NCI-H146 treated with DMSO at 0.1 percent for 48 hours (cell line): ENCODE measurements around the gene NPFFR1.

Experiments
- DNase-seq: peaks from one replicate; lab custom pipeline; 2025; ENCODE audit not compliant: unreplicated experiment; lab: John Stamatoyannopoulos, UW

Gene NPFFR1

DNA sequence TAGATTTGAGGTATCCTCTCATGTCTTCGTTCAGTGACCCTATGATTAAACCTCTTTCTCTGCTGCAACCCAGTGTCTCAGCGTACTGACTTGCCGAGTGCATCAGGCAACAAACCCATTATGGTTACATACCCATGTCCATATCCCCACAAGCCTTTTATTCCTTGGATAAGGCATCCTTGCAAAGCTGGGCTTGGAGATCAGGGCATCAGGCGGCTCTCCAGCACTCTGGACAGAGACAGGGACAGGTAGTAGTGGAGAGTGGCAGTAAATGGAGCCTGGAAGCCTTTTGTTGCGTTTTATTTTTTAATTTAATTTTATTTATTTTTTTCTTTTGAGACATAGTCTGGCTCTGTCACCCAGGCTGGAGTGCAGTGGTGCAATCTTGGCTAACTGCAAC, 32.0 kb upstream of the NPFFR1 start:
- no peak for DNase-seq

DNA sequence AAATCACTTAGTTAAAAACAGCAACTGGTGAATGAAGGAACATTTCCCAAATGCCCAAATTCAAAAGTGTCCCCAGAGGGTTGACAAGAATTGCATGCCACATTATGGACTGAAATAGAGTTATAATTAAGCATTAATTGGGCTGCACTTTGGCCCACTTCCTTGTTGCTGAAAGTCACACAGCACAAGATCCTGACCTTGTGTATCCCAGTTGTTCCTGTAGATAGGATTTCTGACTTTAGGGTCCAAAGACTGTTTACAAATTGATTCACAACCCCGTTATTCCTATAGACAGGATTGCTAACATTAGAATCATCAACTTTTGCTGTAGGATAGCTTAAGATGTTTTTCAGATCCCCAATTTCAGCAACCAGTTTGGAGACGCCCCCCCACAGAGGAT, 31.5 kb upstream of the NPFFR1 start:
- DNase-seq: no peak

DNA sequence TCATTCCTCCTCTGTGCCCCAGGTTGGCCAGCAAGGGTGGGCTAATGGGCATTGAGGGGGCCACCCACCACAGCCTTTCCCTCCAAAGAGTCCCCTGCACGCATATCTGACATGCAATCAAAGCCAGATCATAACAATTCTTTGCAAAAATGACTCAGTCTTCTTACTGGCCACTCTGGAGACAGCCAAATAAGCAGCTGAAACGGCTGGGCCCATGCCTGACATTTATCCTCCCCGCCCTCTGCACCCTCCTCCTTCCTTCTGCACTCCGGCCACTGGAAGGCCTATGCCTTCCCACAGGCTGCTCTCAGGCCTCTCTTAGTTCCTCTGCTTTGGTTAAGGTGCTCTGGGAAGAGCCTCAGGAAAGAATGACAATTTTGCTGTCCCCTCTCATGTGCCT, 29.2 kb upstream of the NPFFR1 start:
- DNase-seq: no peak

DNA sequence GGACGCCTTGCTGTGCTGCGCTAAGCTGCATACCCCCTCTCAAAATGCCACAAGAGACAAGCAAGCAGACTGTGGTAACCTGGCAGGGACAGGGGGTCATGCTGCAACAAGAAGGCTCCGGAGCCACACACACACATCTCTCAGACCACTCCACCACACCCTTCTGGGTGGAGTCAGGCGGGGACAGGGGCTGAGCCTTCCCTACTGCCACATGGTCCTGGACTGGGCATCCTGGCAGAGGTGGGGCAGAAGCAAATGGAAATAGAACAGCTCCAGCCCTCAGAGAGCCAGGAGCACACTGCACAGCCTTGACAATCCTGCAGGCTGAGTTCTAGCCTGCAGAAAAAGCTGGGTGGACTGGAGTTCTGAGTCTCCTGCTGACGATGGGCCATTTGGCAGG, 28.4 kb upstream of the NPFFR1 start:
- no peak for DNase-seq

DNA sequence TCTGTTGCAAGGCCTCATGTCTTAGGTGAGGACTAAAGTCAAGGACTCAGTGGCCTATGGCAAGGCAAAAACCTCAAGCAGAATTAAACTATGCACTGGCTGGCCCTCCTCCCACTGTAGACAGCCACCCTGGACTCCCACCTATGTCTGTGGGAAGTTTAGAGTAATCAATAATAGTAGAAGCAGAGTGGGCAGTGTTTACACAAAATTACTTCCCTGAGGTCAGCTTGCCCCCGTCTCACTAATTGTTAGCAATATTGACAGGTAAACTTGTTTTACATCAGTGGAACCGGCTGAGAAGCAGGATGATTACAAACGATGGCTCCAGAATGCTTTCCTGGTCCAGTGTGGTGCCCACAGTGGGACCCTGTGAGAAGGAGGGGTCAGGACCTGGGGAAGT, 27.9 kb upstream of the NPFFR1 start:
- DNase-seq: no peak

DNA sequence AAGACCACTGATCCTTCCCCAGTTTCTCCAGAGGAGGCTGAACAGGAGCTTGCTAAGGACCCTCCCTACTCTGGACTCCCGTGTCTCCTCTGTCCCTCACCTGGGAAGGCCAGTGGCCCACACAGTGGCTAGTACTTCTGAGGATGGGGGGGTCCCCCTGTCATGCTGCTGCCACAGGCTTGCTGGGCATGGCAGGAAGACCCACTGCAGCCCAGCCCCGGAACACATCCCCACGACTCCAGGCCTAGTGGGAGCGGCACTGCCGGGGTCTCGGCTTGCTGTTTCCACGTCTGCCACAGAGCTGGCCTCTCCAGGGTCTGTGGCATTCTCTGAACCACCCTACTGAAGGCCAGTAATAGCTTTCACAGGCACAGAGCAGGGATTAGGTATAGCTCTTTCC, 25.9 kb upstream of the NPFFR1 start:
- no peak for DNase-seq

DNA sequence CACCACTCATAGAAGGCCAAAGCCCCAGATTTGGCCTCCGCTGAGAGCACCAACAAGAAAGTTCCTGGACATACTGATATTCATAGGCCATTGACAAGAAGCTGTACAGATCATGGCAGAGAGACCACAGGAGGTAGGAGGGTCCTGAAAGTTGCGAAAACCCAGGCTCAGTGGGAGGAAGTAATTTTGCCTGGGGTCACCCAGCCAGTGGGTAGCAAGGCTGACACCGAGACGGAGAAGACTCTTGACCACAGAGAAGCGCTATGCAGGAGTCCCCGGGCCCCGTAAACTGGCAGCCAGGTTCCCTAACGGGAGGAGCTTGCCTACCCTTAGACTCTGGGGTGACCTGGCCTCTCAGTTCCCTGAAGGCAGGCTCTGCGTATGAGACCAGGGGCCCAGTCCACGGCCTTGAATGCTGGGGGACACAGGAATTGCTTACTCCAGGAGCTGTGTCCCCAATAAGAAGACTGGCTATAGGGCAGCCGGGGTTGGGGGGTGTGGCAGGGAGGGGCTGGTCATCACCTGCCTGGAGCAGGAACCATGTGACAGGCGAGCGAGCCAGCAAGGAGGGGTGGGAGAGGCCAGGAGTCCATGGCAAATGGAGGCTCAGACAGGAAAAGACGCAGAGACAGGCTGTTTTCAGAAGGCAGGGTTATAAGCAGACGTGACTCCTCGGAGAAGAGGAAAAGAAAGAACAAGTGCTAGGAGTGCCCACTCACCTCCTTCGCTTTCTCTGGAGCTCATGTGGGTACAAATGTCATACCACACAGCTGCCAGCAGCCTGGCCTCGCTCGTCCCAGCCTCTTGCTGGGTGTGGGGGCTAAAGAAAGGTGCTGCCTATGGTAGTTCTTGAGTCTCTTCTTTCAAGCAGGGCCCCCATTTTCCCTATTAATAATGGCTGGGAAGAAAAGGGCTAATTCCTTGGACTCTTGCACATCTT, 24.6 kb upstream of the NPFFR1 start:
- DNase-seq: no peak

DNA sequence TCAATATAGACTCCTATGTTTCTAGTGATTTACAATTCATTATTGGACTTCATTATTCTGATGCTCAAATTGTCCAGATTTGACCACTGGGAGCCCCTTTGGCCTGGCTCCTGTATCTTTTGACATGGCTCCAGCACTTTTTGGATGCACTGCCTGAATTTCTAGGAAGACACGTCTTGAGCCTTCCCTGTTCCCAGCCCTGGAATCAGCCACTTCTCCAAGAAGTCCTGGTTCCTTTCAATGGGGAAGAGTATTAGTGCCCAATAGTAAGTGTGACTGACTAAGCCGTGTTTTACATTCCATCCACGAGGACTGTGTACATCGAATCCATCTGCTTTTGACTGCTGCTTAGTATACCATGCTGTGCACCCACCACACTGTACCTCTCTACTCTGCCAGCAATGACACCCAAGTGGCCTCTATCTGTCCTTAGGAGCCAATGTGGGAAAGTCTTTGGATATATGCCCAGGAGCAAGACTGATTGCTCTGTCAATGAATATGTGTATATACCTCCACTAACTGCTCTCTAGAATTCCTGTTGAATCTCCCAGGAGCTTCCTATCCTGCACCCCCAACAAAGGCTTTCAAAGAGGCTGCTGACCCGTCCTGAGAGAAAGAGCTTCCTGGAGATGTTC, 23.2 kb upstream of the NPFFR1 start:
- DNase-seq: no peak

DNA sequence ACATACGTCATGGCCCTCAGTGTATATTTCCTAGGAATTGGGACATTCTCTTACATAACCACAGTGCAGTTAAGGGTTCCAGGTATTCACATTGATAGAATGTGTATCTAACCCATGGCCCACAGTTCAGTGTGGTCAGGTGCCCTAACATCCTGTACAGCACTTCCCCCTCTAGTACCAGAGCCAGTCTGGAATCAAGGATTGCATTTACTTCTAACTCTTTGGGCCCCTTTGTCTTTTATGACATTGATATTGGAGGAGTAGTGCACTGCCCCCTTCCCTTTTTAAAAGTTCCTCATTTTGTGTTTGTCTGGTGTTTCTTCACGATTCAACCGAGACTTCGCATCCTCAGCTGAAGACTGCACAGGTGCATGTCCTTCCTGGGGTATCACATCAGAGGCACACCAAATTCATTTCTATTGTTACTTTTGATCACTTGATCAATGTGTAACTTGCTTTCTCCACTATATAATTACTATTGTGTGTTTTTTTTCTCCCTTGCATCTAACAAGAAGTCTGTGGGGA, 22.4 kb upstream of the NPFFR1 start:
- DNase-seq: no peak

DNA sequence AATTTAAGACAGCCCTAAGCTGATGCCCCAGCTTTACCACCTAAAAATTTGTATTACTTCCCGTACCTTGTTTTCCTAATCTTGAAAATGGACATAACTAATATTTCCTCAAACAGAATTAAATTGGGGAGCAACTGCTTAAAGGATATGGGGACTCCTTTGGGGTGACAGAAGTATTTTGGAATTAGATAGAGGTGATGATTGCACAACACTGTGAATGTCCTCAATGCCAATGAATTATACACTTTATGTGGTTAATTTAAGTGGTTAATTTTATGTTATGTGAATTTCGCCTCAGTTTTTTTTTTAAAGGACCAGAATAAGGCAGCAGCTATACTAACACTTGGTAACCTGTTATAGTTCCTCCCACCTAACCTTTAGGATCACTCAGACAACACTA, 19.9 kb upstream of the NPFFR1 start:
- DNase-seq: no peak

DNA sequence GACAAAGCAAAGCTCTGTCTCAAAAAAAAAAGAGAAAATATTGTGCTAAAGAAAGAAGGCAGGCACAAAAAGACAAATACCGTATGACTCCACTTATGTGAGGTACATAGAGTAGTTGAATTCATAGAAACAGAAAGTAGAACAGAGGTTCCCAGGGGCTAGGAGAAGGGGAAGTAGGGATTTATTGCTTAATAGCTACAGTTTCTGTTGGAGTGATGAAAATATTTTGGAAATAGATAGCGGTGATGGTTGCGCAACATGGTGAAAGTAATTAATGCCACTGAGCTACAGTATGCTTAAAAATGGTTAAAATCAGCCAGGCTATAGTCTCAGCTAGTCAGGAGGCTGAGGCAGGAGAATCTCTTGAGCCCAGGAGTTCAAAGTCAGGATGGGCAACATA, 18.5 kb upstream of the NPFFR1 start:
- DNase-seq: no peak

DNA sequence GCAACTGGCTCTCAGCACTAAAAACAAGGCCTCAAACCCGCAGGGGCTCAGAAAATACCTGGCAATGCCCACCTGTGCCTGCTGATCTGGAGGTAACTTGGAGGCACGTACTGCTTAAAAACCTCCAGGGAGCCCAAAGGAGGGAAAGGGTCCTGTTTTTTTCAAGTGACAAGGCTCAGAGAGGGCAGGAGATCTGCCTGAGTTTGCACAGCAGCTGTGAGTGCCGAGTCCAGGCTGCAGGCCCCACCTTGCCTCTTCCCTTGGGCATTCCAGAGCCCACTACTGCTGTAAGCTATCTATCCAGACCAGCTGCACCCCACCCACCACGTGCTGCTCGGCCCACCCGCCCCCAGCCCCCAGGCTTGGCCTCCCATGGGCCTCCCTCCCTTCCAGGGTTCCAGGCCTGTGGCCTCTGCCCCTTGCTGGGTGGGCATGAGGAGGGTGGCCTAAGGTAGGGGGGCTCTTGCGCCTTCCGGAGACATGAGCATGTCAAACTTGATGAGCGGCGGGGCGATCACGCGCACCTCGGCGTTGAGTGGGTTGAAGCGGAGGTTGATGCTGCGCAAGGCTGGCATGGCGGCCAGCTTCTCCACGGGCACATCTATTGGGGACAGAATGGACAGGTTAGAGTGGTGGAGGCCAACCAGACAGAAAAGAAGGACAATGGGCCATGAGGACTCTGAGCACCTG, 17.2 kb upstream of the NPFFR1 start:
- DNase-seq: no peak

DNA sequence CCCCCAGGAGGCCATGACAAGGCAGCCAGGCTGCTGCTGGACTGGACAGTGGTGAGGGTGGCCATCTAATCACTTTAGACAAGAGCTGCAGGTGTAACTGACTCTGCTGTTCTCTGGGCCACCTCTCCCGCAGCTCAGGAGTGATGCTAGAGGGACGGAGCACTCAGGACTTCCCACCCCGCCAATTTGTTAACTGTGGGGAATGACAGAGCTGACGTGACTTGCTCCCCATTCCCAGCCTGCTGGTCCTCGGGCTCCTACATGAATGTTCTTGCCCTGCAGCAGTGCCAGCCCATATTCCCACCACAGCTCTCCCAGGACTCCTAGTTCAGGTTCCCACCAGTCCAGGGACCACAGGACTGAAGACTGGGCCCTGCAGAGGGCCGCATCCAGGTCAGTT, 16.7 kb upstream of the NPFFR1 start:
- no peak for DNase-seq

DNA sequence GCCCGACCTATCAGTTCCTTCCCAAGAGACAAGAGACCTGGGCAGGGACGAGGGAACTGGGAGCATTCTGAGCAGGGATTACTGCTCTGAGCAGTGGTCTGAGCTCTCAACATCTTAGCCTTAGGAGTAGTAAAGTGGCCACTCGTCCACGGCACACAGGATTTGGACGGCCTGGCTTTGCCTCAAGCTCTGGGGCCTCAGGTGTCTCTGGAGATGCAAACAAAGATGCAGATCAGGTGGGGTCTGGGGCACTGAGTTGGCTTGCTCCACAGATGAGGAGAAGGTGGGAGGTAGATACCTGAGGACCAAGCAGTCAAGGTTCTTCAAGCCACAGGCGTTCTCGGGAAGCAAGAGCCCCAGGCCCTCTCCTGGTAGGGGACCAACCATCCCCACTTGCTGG, 16.1 kb upstream of the NPFFR1 start:
- DNase-seq: no peak

DNA sequence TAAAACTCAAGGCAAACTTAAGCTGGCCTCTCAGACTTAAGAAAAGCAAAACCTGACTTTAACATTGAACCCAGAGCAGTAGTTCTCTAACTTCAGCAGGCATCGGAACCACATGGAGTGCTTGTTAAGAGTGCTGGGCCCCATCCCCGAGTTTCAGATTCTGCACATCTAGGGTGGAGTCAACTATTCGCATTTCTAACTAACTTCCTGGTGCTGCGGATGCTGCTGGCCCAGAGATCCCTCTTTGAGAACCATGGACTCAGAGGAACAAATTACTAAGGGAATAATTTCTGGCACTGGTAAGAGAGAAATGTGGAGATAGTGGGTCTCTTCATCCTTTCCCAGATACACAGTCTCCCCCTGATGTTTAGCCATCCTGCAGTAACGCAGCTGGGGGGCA, 14.6 kb upstream of the NPFFR1 start:
- DNase-seq: no peak

DNA sequence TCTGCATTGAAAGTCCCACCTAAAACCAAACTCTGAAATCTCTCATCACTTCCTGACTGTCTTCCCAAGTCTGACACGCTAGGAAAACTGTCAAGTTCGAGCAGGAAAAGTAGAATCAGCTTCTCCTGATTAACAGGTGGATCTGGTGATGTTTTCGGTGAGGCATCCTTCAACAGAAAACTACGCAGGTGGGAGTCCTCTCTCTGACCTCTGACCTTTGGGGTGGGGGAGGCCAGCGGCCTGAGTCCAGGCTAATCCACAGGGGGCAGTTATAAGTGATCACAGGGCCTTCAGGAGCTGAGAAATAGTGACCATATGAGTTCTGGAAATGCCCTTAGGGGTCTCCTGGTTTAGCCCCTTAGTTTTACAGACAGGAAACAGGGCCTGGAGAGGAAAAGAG, 13.4 kb upstream of the NPFFR1 start:
- DNase-seq: no peak

DNA sequence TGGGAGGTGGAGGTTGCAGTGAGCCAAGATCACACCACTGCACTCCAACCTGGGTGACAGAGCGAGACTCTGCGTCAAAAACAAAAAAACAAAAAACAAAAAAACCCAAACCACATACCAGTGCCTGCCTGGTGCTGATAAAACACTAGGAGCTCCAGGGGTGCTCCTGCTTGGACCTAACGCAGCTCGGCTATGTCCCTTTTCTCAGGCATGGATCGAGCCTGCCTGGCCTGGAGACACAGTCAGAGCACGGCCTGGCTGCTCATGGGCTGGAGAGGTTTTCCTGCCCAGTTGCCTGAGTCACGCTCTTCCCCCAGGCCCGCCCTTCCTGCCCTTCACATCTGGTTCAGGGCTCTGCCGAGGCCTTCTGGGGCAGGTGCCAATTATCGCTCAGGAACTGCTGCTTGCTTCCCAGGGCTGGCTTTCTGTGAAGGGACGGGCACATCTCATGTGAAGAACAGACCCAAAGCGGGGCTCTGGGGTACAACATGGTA, 12.6 kb upstream of the NPFFR1 start:
- no peak for DNase-seq

DNA sequence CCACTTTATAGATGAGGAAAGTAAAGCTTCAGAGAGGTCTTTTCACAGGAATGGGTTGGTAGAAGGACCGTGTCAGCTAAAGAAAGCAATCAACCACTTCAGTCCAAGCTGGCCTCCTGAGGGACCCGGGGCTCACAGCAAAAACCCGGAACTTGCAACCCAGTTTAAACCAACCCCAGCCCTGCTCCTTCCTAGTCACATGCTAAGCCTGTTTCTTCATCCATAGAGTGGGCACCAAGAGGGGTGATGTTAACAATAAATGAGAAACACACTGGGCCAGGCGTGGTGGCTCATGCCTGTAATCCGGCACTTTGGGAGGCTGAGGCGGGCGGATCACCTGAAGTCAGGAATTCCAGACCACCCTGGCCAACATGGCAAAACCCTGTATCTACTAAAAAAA, 12.1 kb upstream of the NPFFR1 start:
- DNase-seq: no peak

DNA sequence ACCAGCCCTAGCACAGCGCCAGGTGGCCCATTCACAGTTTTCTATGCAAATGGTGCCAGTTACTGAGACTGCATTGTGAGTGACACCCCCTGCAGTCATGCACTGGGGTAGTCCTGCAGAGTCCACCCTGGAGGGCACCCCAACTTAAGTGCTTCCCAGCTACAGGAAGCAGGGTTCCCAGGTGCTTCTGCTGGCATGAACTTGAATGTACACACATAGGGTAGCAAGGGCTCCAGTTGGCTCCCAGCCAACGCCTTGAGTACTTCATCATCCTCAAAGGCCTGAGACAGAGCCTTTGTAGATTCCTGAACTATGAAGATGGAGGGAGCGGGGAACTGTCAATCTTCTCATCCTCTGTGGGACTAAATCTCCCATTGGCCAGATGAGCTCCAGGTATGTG, 11.5 kb upstream of the NPFFR1 start:
- no peak for DNase-seq

DNA sequence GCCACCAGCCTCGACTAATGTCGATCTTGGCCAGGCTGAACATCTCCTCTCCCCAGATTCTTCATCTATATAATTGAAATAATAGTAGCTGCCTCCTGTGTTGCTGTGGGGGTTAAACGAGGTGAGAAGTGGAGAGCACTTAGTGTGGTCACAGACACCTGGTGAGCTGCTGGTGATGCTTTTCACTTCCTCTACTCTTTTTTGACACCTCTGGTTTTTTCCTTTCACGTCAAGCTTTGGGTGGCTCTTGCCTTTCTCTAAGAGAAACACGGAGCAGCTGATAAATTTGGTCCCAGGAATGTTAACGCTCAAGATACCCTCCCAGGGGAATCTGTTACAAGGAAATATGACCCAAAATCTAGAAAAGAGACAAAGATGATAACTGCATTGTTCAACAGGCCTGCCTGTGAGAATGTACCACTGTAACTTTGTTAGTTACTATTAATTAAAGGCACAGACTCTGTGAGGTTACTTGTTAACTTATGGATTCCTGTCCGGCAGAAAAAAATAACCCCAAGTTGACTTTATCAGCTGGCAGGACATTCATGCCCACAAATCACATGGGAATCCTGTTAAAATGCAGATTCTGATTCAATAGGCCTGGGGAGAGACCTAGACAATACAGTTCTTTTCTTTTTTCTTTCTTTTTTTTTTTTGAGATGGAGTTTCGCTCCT, 9.5 kb upstream of the NPFFR1 start:
- no peak for DNase-seq

DNA sequence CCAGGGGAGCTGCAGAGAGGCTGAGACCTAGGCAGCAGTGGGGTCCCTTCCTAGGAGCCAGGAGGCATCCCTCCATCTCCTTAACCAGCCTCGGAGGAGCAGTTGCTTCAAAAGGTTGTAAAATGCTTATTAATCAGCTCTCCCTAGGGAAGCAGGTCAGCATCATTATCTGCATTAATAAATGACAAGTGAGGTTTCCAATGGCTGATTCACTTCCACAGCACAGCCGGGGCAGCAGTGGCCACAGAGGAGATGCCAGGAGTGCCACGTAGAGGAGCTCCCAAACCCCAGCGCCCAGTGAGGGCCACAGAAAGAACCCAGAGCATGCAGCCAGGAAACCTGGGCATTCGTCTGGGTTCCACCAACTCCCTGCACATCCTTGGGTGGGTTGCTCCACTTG, 8.2 kb upstream of the NPFFR1 start:
- DNase-seq: no peak
